ENCODE results near the gene UTP14A.

- no peak for TF ChIP-seq CTCF (IDR thresholded peaks at IDR 0.05)
- TF ChIP-seq POLR2AphosphoS5 (IDR thresholded peaks at IDR 0.05): no peak
- no peak for TF ChIP-seq POLR2A (IDR thresholded peaks at IDR 0.05)
- TF ChIP-seq EP300 (IDR thresholded peaks at IDR 0.05): no peak
These were observed 32.1 kb downstream of the UTP14A start for GRCh38 chrX:129938081-129938480.
